ENCODE results near the gene RUNX3.

DNA sequence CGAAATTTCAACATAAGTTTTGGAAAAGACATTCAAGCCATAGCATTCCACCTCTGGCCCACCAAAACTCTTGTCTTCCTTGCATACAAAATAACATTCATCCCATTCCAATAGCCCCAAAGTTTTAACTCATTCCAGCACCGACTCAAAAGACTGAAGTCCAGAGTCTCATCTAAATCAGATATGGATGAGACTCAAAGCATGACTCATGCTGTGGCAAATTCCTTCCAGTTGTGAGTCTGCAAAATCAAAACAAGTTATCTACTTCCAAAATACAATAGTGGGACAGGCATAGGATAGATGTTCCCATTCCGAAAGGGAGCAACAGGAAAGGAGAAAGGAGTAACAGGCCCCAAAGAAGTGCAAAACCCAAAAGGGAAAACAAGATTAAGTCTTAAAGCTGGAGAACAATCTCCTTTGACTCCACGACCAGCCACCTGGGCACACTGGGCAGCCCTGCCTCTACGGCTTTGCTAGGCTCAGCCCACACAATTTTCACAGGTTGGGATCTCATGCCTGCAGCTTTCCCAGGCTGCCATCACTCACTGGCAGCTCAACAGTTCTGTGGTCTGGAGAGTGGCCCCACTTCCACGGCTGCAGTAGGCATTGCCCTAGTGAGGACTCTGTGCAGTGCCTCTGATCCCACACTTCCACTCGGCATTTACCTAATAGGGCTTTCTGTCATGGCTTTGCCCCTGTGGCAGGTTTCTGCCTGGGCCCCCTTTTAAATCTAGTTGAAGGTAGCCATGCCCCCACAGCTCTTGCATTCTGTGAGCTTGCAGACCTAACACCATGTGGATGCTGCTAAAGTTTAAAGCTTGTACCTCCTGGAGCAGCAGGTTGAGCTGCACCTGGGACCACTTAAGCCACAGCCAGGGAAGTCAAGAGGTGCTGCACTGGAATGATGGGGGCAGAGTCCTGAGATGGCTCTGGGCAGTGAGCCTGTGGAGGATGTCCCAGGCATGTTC lies 51.0 kb downstream of the RUNX3 start:
- TF ChIP-seq, protein P1, sequence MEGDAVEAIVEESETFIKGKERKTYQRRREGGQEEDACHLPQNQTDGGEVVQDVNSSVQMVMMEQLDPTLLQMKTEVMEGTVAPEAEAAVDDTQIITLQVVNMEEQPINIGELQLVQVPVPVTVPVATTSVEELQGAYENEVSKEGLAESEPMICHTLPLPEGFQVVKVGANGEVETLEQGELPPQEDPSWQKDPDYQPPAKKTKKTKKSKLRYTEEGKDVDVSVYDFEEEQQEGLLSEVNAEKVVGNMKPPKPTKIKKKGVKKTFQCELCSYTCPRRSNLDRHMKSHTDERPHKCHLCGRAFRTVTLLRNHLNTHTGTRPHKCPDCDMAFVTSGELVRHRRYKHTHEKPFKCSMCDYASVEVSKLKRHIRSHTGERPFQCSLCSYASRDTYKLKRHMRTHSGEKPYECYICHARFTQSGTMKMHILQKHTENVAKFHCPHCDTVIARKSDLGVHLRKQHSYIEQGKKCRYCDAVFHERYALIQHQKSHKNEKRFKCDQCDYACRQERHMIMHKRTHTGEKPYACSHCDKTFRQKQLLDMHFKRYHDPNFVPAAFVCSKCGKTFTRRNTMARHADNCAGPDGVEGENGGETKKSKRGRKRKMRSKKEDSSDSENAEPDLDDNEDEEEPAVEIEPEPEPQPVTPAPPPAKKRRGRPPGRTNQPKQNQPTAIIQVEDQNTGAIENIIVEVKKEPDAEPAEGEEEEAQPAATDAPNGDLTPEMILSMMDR (IDR thresholded peaks at IDR 0.05): no peak
- TF ChIP-seq POLR2A (IDR thresholded peaks at IDR 0.05): no peak

All from uterus (tissue), 2 donors.